ENCODE results near the gene ZBTB16.

The ZBTB16 gene

DNA sequence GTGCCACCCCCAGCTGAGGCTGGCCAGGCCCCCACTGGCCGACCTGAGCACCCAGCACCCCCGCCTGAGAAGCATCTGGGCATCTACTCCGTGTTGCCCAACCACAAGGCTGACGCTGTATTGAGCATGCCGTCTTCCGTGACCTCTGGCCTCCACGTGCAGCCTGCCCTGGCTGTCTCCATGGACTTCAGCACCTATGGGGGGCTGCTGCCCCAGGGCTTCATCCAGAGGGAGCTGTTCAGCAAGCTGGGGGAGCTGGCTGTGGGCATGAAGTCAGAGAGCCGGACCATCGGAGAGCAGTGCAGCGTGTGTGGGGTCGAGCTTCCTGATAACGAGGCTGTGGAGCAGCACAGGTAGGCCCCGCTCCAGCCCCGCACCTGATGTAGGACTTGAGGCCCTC is 4.7 kb downstream of the ZBTB16 start:
- FAIRE-seq: no peak
- DNase-seq (ENCODE audit: low spot score): no peak

DNA sequence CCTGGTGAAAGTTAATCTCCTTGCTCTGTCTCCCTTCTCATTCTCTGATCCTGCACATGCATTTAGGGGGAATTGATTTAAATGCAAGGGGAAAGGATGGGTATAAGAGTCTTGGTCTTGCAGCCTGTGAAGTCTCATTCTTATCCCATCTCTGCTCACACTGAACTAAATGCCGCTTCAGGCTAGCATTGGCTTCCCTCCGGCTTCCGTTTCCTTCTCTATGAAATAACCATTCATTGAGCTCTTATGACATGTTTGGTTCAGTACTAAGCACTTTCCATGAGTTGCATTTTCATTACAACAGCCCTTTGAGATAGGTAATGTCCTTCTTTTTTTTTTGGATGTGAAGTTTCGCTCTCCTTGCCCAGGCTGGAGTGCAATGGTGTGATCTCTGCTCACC is 5.6 kb downstream of the ZBTB16 start:
- DNase-seq (ENCODE audit: low spot score) (no peak), FAIRE-seq (no peak)

DNA sequence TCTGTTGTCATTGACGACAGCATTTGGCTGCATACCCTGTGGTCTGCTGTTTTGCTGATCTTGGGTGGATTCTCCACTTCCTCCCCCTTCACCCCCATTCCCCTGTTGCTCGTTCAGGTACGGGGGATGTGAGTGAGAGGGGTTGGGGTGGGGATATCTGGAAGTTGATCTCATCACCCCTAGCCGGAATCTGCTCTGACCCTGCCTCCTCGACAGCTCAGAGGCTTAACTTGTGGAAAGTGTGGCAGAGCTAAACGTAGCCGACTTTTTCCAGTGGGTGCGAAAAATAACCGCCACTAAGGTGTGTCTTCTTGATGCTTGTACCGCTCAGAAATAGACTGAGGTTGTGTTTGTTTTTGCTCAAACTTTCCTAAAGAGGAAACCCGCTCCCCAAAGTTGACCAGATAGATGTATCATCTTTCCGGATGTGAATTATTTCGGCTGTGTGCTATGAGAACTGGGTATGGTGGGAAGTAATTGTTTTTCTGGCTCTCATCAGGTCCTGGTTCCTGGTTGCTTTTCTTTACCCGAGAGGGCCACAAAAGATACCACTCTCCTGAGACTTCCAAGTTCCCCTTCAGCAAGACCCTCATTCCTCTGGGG is 6.6 kb downstream of the ZBTB16 start:
- DNase-seq (ENCODE audit: low spot score) (no peak), FAIRE-seq (peak; percentile 61)

DNA sequence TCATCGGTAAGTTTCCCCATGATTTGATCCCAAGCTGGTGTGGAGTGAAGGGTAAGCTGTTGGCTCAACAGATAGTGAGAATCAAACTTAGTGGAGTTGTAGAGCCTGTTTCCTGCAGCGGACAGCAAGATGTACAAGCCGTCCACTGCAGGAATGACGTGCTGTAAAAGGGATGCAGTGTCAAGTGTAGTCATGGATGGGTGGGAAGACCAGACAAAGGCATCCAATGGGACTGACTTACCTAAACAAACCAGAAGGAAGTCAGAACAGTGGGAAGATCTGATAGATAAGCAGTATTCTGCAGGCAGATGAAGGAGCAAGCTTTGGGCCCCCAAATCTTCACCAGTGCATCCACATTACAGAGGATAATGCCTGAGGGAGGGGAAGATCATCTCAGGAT is 8.8 kb downstream of the ZBTB16 start:
- DNase-seq (ENCODE audit: low spot score): no peak
- peak; percentile 69 for FAIRE-seq

DNA sequence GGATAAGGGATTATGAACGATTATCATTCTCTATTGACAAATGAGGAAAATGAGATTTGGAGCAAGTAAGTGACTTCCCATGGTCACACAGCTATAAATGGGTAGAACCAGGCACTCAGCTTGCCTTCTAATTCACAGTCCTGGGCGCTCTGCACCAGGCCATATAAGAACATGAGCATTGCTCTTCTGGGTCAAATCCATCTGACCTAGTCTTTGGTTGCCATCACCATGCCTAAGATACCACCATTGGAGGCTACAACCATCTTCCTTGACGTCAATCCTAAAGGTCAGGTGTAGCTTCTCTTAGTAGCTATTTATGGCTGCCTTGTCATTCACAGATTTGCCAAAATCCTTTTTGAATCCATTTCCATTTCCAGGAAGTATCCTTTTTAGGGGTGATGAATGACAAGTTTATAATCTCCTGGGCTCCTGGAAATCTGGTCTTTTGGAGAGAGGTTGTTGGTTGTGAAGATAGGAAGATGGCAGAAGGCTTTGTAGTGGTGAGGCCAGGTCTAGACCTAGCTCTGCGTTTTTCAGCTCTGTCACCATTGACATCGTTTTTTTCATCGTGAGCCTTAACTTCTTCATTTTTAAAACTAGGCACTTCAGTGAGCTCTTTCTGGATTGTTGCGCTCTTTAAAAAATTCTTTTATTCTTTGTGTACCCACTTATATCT is 11.1 kb downstream of the ZBTB16 start:
- FAIRE-seq: peak; percentile 5
- DNase-seq (ENCODE audit: low spot score): no peak

DNA sequence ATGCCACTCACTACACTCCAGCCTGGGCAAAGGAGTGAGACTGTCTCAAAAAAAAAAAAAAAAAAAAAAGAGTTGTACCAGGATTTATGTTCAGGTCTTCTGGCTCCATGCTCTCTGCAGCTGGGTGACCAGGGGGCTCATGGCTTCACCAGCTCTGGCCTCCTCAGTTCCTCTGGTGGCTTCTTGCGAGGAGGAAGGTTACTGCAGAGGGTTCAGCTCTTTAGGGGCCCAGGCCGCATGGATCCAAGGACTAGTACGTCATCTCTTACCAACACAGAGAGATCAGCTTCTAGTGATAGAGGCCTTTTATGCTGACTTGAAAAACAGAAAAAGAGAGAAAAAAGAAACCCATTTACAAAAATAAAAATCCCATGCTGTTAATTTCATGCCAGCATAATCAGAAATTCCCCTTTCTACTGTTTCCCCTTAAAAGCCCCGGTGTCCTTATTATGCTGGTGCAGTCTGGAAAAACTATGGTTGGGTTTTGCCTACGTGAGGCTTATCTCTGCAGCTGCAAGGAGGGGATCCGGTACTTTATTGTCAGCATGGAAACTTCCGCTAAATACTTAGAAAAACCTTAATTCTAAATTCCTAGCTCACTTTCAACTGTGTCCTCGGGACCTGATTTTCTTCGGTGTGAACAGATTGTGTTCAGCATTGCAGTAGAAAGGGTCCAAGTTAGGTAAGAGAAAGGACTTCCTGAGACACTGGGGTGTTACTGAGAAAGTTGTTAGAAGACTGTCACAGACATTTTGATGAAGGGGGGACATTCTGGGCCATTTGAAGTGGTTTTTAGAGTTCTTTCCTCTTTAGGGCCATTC is 13.7 kb downstream of the ZBTB16 start:
- DNase-seq (ENCODE audit: low spot score) (no peak), FAIRE-seq (no peak)

DNA sequence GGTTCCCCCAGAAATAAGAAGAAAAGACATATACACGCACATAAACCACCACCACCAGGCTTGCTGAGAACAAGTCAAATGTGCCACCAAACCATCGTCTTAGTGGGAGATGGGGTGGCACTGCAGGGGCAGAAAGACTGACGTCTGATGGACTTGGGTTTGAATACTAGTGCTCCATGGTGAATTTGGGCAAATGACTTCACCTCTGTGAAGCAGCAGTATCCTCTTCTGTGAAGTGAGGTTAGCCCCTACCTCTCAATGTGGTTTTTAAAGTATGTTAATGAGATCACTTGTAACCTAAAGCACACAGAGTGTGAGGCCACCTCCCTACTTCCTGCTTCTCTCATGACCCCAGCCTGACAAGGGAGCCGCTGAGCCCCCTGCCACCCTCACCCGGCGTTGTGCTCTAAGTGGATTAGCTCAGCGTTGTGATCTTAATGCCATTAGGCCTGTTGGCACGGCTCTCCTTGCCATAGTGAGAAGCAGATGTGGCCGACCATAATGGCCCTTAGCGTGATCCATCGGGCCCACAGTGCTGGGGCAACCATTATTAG is 14.4 kb downstream of the ZBTB16 start:
- DNase-seq (ENCODE audit: low spot score) (no peak), FAIRE-seq (peak; percentile 56)

DNA sequence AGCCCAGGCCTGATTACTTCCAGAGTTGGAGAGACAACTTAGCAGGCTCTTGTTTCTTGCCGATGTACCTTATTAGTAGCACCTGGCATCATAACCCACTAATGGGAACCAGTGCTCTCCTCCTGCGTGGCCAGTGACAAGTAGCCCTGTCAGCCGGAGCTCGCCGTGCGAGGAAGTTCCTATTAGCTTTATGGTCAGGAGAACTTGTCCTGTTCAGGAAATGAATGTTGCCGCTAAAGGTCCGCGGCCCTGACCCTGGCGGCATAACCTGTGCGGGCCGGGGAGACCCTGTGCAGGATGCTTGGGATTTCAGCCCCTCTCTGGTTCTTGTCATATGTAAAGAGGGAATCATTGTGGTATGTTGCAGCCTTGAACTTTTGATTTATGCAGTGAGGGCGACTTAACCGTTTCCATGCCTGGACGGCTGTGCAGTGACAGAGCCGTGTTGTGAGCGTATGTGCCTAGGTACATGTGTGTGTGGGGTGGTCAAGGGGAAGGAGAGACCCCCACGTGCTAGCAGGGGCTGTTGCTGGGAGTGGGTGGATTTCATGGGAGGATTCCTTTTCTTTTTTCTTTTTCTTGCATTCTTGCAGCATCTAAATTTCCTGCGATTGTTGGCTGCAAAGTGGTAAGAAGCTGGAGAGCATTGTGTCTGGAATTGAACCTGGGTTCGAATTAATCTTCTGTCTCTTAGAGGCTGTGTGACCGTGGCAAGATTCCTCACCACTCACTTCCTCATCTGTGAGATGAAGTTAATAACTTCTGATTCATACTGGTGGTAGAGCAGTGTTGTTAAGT is 15.2 kb downstream of the ZBTB16 start:
- FAIRE-seq: peak; percentile 40

DNA sequence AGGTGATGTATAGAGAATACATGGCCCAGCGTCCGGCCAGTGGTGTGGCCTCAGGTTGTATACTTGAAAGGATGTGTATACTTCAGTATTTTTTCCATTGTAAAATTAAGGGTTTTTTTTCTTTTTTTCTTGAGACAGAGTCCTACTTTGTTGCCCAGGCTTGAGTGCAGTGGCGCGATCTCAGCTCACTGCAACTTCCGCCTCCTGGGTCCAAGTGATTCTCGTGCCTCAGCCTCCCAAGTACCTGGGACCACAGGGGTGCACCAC is 15.8 kb downstream of the ZBTB16 start:
- no peak for FAIRE-seq
- DNase-seq (ENCODE audit: low spot score): no peak

More for the DNA sequence above, 15.2 kb downstream of the ZBTB16 start:
- DNase-seq (ENCODE audit: low spot score): no peak

DNA sequence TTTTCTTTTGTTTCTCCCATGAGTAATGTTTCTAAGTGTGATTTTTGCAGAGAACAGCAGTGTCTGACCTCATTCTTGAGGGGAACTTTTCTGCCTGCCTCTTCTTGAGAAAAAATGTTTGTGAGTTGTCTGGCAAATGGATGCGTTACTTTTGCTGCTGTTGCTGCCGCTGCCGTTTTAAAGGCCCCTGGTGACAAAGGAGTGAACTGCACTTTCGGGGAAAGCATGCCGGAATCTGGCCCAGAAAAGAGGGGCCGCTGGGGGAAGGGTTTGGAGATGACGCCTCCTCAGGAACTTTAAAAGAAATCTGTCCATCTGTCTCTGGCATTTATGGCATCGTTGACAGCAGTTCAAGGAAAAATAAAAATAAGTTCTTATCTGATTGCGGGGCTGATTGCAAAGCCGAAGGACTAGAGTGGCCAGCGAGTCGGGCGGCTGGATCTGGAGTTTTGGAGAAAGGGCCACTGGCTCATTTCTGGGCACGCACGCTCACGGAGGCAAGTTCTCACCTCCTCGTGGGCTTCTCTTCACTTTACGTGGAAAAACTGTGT is 16.5 kb downstream of the ZBTB16 start:
- DNase-seq (ENCODE audit: low spot score) (peak; percentile 71), FAIRE-seq (peak; percentile 80)

DNA sequence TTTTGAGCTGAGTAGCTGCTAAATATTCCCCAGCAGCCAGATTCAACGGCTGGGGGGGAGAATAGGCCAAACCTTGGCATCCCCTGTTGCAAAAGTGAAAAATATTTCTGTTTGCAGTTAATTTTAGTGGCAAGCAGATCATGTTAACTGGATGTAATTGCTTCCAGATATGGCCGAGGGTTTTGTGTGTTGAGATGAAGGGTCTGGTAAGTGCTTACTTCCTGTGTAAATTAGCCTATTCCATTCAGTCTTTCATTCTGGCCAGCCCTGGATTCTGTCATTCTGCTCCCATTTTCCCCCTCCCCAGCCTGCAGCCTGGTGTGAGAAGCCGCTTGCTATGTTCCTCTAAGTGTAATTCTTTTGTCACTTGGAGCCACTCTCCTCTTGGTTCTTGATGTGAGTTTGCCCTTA is 17.4 kb downstream of the ZBTB16 start:
- DNase-seq (ENCODE audit: low spot score): no peak
- no peak for FAIRE-seq

DNA sequence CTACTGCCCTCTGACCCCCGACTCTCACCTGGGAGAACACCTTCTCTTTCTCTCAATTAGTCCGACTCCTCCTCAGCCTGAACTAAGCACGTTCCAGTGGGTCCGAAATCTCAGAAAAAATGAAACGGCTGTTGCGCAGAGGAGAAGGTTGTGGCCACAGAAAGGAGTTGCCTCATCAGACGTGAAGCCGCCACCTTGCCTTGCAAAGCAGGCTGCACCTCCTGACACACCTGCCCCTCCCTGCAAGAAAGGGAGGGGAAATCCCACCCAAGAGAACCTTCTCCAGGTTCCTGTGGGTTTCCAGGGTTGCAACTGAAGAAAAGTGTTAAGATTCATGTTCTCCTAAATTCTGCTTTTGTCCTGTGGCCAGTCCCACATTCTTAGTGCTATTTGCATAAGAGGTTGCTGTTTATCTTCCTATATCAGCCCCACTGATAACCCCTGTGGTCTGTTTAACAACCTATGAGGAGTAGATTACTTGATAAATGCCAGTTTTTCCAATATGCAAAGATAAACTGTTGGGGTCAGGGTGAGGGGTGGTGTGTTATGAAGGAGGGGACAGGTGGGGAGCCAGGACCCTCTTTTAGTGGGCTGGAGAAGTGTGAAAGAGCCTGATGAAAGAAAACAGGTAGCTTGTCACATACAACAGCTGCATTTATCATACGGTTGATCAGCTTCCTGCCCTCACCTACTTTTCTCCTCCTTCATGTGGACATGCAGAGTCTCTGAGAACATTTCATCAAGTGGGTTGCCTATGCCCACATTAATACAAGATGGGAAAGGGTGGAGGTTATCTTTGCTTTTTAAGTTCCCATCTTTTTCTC is 18.2 kb downstream of the ZBTB16 start:
- no peak for FAIRE-seq
- no peak for DNase-seq (ENCODE audit: low spot score)

DNA sequence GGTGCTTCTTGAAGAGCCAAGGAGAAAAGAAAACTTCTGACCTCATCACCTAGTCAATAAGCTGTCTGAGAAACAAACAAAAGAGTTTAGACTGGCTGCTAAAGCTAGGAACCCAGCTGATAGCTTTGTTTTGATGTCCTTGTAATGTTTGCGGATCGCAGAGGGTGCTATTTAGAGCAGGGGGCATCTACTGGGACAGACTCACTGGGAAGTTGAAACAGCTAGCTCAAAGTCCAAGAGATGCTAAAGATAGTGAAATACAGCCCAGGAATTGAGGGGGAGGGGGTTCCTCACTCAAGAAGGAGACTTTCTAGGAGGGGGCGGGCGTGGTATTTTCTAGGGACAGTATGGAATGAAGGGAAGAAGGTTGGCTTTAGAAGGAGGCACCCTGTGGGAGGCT is 18.9 kb downstream of the ZBTB16 start:
- DNase-seq (ENCODE audit: low spot score) (no peak), FAIRE-seq (no peak)

DNA sequence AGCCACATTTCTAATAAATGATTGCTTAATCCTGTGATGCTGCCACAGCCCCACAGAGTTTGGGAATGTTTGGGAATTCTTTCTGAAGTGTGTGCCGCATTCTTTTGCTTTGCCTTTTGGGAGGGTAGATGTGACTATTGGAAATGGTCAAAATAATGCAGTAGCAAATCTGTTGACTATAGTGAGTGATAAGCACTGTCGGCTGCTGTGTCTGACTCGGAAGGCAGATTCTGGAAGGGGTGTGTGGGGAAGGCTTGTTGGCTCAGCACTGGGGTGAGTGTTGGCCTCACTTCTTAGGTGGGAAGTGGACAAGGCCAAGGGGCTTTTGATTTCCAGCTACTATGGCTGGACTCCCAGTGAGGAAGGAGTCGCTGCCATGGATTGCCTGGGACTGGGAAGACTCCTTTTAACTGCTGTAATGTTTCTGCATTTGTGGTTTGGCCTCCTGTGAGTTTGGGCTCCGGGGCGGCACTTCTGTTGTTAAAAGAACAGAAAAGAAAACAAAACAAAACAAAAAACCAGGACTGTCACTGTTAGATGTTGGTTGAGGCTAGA is 20.1 kb downstream of the ZBTB16 start:
- FAIRE-seq: no peak
- no peak for DNase-seq (ENCODE audit: low spot score)

DNA sequence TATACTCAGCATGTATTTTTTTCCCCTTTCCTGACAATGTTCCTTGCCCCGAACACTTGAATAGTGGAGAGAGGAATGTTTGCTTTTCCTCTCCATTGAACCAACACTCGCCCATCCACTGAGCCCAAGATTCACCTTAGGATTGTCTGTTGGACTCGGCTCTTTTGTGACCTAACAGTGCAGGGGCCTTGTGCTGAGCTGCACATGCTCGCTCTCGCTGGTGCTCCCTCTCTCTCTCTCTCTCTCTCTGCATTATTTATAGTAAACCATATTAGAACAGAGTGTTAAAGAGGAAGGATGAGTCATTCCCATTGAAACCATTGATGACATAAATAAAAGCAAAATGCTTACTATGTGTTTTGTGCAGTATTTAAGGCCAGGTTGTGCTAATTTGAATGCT is 20.7 kb downstream of the ZBTB16 start:
- peak; percentile 81 for FAIRE-seq
- DNase-seq (ENCODE audit: low spot score): no peak

DNA sequence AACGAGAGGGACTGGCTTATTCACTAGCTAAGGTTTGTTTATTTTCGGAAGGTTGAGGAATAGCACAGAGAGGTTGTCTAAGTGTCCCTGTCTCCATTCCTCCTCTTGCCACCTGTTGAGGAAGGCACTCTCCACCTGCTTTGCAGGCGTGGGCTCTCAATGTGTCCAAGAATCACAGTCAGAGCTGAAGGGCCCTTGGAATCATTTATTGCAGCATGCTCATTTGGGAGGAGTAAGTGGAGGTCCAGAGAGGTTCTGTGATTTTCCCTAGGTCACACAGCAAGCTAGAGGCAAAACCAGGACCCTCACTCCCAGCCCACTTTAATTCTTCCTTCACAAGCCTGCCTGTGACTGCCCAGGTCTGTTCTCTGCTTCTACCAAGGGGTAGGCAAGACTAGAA is 21.3 kb downstream of the ZBTB16 start:
- no peak for FAIRE-seq
- DNase-seq (ENCODE audit: low spot score): no peak

DNA sequence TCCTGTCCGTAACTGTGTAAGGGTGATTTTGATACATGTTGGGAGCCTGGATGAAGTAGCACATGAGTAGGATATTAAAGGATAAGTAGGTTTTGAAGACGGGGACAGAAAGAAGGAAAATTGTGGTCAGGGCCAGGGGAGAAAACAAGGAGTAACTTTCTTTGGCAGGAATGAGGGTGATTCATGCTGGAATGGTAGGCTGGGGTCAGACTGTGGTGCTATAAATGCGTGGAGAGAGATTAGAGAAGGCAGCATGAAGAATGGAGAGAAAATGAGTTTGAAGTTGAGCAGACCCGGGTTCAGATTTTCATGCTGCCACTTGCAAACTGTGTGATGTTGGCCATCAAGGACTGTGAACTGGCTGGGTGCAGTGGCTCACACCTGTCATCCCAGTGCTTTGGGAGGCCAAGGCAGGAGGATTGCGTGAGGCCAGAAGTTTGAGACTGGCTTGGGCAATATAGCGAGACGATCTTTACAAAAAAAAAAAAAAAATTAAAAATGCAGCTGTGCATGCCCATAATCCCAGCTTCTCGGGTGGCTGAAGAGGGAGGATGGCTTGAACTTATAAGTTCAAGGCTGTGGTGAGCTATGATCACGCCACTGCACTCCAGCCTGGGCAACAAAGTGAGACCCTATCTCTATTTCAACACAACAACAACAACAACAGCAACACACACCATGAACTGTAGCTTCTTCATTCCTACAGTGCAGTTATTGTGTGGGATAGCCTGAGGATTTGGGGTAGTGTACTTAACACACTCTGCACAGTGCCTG is 22.3 kb downstream of the ZBTB16 start:
- DNase-seq (ENCODE audit: low spot score): peak; percentile 64
- peak; percentile 50 for FAIRE-seq

DNA sequence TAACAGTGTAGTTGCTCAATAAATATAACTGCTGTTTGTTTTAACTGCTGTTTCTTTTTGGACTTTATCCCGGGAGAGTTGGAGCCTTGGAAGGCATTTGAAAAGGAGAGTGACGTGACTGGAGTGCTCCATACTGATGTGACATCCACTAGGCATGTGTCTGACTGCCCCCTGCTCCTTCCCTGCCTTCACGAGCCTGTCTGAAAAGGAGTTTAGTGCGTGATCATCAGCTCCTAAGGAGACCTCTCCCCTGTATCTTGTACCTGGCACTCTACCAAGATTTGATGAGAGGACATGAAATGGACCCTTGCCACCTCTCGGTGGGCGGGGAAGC is 22.9 kb downstream of the ZBTB16 start:
- no peak for DNase-seq (ENCODE audit: low spot score)
- FAIRE-seq: no peak

DNA sequence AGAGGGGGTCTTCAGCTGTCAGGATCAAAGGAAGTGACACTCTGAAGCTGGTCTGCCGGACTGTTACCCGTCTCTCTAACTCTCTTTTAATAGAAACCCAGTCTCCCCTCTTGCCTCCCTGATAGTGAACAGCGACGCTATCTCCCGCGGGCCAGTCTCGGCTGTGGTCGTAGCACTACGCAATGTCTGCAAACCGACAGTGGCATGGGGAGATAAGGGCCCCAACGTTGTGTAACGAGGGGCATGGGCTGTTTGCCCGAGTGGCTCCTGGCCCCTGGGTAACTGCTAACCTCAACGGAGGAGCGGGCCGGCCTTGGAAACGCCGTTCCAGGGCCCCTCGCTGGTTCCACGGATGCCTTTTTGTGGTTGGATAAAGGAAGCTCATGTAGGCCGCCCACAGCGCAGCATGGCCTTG is 23.3 kb downstream of the ZBTB16 start:
- no peak for FAIRE-seq

More for the DNA sequence above, 23.3 kb downstream of the ZBTB16 start:
- DNase-seq (ENCODE audit: low spot score): no peak

All from urothelium cell line (cell line).